NT2/D1 (cell line): ENCODE results near the gene STX17.

Experiments
- SUZ12 ChIP-seq: IDR thresholded peaks from 2 replicates; pipeline ENCODE4 v1.6.1; 2011; ENCODE audit not compliant: insufficient read length, insufficient read depth; ENCODE audit errors: extremely low read depth
- YY1 ChIP-seq: IDR thresholded peaks from 2 replicates; pipeline ENCODE4 v1.6.1; 2011; ENCODE audit not compliant: insufficient read length, insufficient read depth
- ZNF274 ChIP-seq: IDR thresholded peaks from 2 replicates; pipeline ENCODE4 v1.6.1; 2011; ENCODE audit warnings: mild to moderate bottlenecking, low read depth, low read length

- no peak for TF ChIP-seq YY1
- TF ChIP-seq SUZ12, result no peak
- TF ChIP-seq ZNF274, result no peak
Measured at GRCh38 chr9:99889120-99889519, 17.3 kb upstream of the STX17 start.
